ENCODE measurements around the gene UBL4A. TPM values are rescaled to one million over a fixed set of nuclear protein-coding genes. Genes with fewer than 3 reads are reported as not detected.
"Not testable (repeated sequence)": the region's sequence is repeated elsewhere in the genome, so short reads cannot be mapped to it uniquely, and the experiment has no call there.

UBL4A gene
- total RNA-seq, 1 donor from 2014 or later, result 35.0 TPM

DNA sequence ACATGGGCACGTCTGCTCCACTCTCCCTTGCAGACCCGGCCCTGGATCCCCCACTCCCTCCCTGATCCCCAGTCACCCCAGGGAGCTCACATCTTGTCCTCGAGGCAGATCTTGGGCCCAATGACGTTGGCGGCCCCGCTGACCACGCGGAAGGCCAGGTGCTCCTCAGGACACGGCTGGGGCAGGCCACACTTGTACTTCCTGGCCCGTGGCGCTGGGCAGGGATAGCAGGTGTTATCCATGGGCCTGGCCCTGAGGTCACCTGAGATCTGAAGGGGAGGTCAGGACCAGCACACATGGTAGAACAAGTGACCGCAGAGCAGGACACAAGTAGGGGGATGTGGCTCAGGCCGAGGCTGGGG is 21.9 kb upstream of the UBL4A start:
- H3K27me3 ChIP-seq (ENCODE audit: control insufficient read depth in 3 of 3, insufficient read depth in 3 of 3, low read length in 3 of 3), result no peaks in the 10 kb centered on the region
- peaks cover 12 to 19% (median 19%) of the 10 kb centered on the region in 3 donors for H3K36me3 ChIP-seq (ENCODE audit: control insufficient read depth in 3 of 3, insufficient read depth in 3 of 3, low read length in 3 of 3)
- no peak overlapping the region for H3K4me3 ChIP-seq (ENCODE audit: low read length in 3 of 3)
- H3K4me1 ChIP-seq (ENCODE audit: control insufficient read depth in 3 of 3, insufficient read depth in 3 of 3, low read length in 3 of 3), result no peaks in the 10 kb centered on the region
- no peaks in the 10 kb centered on the region for H3K9me3 ChIP-seq (ENCODE audit: control insufficient read depth in 3 of 3, low read length in 3 of 3)
- H3K27ac ChIP-seq (ENCODE audit: low read depth, low read length), result no peak overlapping the region
- H3K9ac ChIP-seq (ENCODE audit: low read depth in 1 of 3, low read length in 3 of 3), result no peak overlapping the region

DNA sequence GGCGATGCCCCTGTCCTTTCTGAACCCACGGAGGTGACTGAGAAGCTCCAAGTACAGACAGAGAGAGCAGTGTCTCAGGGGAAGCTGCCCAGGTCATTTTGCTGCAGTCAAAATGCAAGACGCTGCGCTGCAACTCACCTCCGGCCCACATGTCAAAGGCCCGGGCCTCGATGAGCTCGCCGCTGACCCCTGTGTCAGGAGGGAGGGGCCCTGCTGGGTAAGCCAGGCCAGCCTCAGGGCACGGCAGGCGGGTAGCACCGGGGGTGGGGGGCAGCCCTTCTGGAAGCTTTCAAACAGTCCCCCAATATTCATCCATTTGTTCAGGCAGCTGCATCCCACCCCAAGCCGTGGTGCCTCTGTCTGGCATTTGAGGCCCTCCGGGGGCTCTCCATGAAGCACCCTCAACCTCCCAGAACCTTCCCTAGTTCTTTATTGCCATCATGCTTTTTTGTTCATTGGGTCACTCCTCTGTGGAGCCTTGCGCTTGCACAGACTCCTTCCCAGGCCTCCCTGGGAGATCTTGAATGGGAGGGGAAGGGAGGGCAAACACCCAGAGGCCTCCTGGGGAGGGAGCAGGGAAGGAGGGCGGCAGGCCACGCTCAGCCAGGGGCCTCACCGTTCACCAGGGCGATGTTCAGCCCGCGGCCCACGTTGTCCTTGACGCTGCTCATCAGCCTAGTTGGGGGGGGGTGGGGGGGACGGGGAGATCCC is 21.4 kb upstream of the UBL4A start:
- Histone ChIP-seq H3K4me1 (ENCODE audit: control insufficient read depth in 3 of 3, insufficient read depth in 3 of 3, low read length in 3 of 3) (no peaks in the 10 kb centered on the region), H3K9me3 (ENCODE audit: control insufficient read depth in 3 of 3, low read length in 3 of 3) (no peaks in the 10 kb centered on the region), H3K4me3 (ENCODE audit: low read length in 3 of 3) (no peak overlapping the region), H3K36me3 (ENCODE audit: control insufficient read depth in 3 of 3, insufficient read depth in 3 of 3, low read length in 3 of 3) (peaks cover 12 to 19% (median 19%) of the 10 kb centered on the region in 3 donors), H3K9ac (ENCODE audit: low read depth in 1 of 3, low read length in 3 of 3) (no peak overlapping the region), H3K27ac (ENCODE audit: low read depth, low read length) (no peak overlapping the region), H3K27me3 (ENCODE audit: control insufficient read depth in 3 of 3, insufficient read depth in 3 of 3, low read length in 3 of 3) (peaks cover 0 to under 1% (median 0%) of the 10 kb centered on the region in 3 donors)

DNA sequence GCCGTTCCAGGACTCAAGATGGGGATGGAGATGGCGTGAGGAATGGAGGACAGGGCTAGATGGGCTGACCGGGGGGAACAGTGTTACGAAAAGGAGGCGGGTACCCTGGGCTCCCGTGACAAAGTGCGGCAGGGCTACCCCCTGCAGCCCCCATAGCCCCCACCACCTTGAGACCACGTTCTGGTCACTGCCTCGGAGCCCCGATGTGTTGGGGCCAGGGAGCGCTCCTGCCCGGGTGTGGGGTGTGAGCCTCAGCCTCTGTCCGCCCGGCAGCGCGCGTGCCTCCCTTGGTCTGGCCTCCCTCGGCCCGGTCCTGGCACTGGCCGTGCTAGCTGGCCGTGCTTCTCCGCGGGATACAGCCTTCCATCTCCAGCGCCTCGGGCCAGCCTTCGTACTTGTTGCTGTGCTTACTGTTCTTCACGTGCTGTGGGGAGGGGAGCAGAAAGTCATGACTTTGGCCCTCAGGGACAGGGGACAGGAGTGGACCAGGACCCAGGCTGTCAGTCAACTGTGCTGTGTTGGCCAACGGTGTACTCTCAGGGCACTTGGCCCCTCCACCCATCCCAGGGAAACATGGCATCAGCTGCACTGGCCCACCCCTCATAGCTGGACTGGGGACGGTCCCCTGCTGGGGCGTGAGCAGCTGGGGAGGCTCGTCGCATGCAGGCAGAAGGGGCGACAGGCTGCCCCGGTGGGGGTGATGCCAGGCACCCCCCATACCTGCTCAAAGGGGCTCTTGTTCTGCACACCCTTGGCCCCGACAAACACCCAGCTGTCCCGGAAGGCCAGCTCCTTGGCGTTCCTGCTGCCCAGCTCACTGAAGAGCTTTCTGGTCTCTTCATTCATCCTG is 20.3 kb upstream of the UBL4A start:
- Histone ChIP-seq H3K9me3 (ENCODE audit: control insufficient read depth in 3 of 3, low read length in 3 of 3) (no peaks in the 10 kb centered on the region), H3K27me3 (ENCODE audit: control insufficient read depth in 3 of 3, insufficient read depth in 3 of 3, low read length in 3 of 3) (peaks cover 0 to 4% (median 0%) of the 10 kb centered on the region in 3 donors), H3K9ac (ENCODE audit: low read depth in 1 of 3, low read length in 3 of 3) (no peak overlapping the region)

DNA sequence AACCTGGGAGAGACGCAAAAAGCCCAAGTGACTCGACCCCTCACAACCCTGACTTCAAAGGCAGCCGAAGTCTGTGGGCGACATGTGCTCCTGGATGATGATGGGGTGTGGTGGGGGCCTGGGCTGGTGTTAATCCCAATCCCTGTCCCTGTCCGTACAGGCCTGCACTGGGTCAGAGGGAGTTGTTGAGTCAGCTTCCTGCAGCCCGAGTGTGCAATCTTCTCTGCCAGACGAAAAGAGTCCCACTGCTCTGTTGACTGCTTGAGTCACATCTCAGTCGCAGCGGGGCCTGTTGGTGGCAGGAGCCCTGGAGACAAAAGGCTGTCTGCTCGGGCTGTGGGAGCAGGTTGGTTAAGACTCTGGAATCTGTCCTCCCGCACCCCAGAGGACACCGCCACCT is 19.3 kb upstream of the UBL4A start:
- peaks cover 0 to 4% (median 0%) of the 10 kb centered on the region in 3 donors for H3K27me3 ChIP-seq (ENCODE audit: control insufficient read depth in 3 of 3, insufficient read depth in 3 of 3, low read length in 3 of 3)
- no peaks in the 10 kb centered on the region for H3K9me3 ChIP-seq (ENCODE audit: control insufficient read depth in 3 of 3, low read length in 3 of 3)
- no peaks in the 10 kb centered on the region for H3K4me1 ChIP-seq (ENCODE audit: control insufficient read depth in 3 of 3, insufficient read depth in 3 of 3, low read length in 3 of 3)
- peaks cover 12 to 19% (median 19%) of the 10 kb centered on the region in 3 donors for H3K36me3 ChIP-seq (ENCODE audit: control insufficient read depth in 3 of 3, insufficient read depth in 3 of 3, low read length in 3 of 3)
- no peak overlapping the region for H3K27ac ChIP-seq (ENCODE audit: low read depth, low read length)
- no peak overlapping the region for H3K9ac ChIP-seq (ENCODE audit: low read depth in 1 of 3, low read length in 3 of 3)
- no peak overlapping the region for H3K4me3 ChIP-seq (ENCODE audit: low read length in 3 of 3)

More for the DNA sequence above, 20.3 kb upstream of the UBL4A start:
- no peaks in the 10 kb centered on the region for H3K4me1 ChIP-seq (ENCODE audit: control insufficient read depth in 3 of 3, insufficient read depth in 3 of 3, low read length in 3 of 3)
- no peak overlapping the region for H3K27ac ChIP-seq (ENCODE audit: low read depth, low read length)
- peaks cover 12 to 19% (median 19%) of the 10 kb centered on the region in 3 donors for H3K36me3 ChIP-seq (ENCODE audit: control insufficient read depth in 3 of 3, insufficient read depth in 3 of 3, low read length in 3 of 3)
- no peak overlapping the region for H3K4me3 ChIP-seq (ENCODE audit: low read length in 3 of 3)

DNA sequence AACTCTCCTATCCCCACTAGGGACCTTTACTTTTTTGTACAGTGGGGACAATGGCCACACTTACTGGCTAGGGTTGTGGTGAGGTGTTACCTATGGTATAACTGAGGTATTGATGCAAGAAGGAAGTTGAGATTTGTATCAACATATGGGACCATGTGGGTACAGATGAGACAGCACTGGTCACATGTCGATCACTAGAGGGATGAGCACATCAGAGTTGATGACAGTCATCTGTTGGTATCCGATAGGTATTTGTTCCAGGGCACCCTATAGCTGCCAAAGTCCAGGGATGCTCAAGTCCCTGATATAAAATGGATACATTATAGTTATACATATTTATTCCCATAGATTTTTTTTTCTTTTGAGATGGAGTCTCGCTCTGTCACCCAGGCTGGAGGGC is 16.6 kb upstream of the UBL4A start:
- peaks cover 8 to 11% (median 10%) of the 10 kb centered on the region in 3 donors for H3K36me3 ChIP-seq (ENCODE audit: control insufficient read depth in 3 of 3, insufficient read depth in 3 of 3, low read length in 3 of 3)
- no peak overlapping the region for H3K4me3 ChIP-seq (ENCODE audit: low read length in 3 of 3)
- H3K9ac ChIP-seq (ENCODE audit: low read depth in 1 of 3, low read length in 3 of 3), result no peak overlapping the region
- no peaks in the 10 kb centered on the region for H3K4me1 ChIP-seq (ENCODE audit: control insufficient read depth in 3 of 3, insufficient read depth in 3 of 3, low read length in 3 of 3)
- H3K9me3 ChIP-seq (ENCODE audit: control insufficient read depth in 3 of 3, low read length in 3 of 3), result no peaks in the 10 kb centered on the region
- H3K27ac ChIP-seq (ENCODE audit: low read depth, low read length), result no peak overlapping the region
- peaks cover 0 to 4% (median 0%) of the 10 kb centered on the region in 3 donors for H3K27me3 ChIP-seq (ENCODE audit: control insufficient read depth in 3 of 3, insufficient read depth in 3 of 3, low read length in 3 of 3)

DNA sequence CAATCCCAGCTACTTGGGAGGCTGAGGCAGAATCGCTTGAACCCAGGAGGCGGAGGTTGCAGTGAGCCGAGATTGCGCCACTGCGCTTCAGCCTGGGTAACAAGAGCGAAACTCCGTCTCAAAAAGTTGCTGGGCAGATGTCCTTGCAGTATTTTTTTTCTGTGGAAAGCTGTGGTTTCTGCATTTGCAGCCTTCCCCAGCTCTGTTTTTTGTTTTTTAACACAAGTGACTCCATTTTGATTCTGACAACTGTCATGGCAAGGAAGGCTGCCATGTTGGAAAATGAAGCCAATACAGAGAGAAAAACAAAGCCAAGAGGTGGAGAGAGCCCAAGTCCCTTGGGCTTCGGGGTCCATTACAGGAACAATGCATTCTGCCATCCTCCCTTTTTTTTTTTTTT is 15.7 kb upstream of the UBL4A start:
- Histone ChIP-seq H3K4me1 (ENCODE audit: control insufficient read depth in 3 of 3, insufficient read depth in 3 of 3, low read length in 3 of 3) (no peaks in the 10 kb centered on the region), H3K9me3 (ENCODE audit: control insufficient read depth in 3 of 3, low read length in 3 of 3) (no peaks in the 10 kb centered on the region), H3K27me3 (ENCODE audit: control insufficient read depth in 3 of 3, insufficient read depth in 3 of 3, low read length in 3 of 3) (peaks cover 0 to 4% (median 0%) of the 10 kb centered on the region in 3 donors), H3K27ac (ENCODE audit: low read depth, low read length) (no peak overlapping the region), H3K9ac (ENCODE audit: low read depth in 1 of 3, low read length in 3 of 3) (no peak overlapping the region), H3K4me3 (ENCODE audit: low read length in 3 of 3) (no peak overlapping the region), H3K36me3 (ENCODE audit: control insufficient read depth in 3 of 3, insufficient read depth in 3 of 3, low read length in 3 of 3) (peaks cover 8 to 10% (median 9%) of the 10 kb centered on the region in 3 donors)

DNA sequence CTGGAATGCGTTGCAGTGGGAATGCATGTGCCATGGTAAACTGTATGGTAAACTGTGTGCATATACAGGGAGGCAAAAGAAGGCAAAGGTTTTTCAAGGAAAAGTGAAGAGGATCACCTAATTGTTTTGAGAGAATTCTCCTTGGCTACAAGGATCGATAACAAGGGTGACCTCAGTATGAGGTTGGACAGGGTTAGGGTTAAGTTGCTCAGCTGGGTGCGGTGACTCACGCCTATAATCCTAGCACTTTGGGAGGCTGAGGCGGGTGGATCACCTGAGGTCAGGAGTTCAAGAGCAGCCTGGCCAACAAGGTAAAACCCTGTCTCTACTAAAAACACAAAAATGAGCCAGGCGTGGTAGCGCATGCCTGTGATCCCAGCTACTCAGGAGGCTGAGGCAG is 15.0 kb upstream of the UBL4A start:
- H3K9me3 ChIP-seq (ENCODE audit: control insufficient read depth in 3 of 3, low read length in 3 of 3); H3K4me3 ChIP-seq (ENCODE audit: low read length in 3 of 3); H3K9ac ChIP-seq (ENCODE audit: low read depth in 1 of 3, low read length in 3 of 3); H3K27me3 ChIP-seq (ENCODE audit: control insufficient read depth in 3 of 3, insufficient read depth in 3 of 3, low read length in 3 of 3); H3K4me1 ChIP-seq (ENCODE audit: control insufficient read depth in 3 of 3, insufficient read depth in 3 of 3, low read length in 3 of 3); H3K27ac ChIP-seq (ENCODE audit: low read depth, low read length); H3K36me3 ChIP-seq (ENCODE audit: control insufficient read depth in 3 of 3, insufficient read depth in 3 of 3, low read length in 3 of 3): not testable (repeated sequence)

DNA sequence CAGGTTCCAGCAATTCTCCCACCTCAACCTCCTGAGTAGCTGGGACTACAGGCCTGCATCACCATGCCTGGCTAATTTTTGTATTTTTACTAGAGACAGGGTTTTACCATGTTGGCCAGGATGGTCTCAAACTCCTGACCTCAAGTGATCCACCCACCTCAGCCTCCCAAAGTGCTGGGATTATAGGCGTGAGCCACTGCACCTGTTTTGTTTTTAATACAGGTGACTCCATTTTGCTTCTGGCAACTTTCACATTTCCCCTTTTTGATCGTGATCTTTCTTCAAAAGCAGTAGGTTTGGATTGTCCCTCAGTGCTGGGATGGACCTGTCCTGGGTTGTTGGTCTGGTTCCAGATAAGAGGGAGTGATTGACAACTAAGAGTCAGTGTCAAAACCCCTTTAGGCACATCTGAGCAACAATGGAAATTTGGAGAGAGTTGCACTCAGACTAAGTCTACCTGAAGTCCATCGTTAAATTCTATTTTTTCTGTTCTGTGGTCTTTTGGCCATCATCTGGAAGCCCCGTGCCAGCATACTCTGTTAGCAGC is 10.2 kb upstream of the UBL4A start:
- H3K27ac ChIP-seq (ENCODE audit: low read depth, low read length); H3K4me3 ChIP-seq (ENCODE audit: low read length in 3 of 3); H3K9me3 ChIP-seq (ENCODE audit: control insufficient read depth in 3 of 3, low read length in 3 of 3); H3K9ac ChIP-seq (ENCODE audit: low read depth in 1 of 3, low read length in 3 of 3); H3K4me1 ChIP-seq (ENCODE audit: control insufficient read depth in 3 of 3, insufficient read depth in 3 of 3, low read length in 3 of 3); H3K36me3 ChIP-seq (ENCODE audit: control insufficient read depth in 3 of 3, insufficient read depth in 3 of 3, low read length in 3 of 3); H3K27me3 ChIP-seq (ENCODE audit: control insufficient read depth in 3 of 3, insufficient read depth in 3 of 3, low read length in 3 of 3): not testable (repeated sequence)

DNA sequence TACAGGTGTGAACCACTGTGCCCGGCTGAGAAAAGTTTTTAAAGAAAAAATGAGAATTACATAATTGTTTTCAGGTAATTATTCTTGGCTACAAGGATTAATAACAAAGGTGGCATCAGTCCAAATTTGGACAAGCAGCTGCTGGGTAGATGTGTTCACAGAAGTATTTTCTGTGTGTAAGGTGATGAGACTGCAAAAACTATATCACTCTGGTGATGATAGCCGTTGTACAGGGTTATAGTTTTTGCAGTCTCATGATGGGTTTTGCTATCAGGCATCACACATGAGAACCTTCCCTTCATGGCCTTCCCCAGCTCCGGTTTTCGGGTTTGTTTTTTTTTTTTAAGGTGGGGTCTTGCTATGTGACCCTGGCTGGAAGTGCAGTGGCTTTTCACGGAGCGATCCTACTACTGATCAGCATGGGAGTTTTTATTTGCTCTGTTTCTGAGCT is 9.1 kb upstream of the UBL4A start:
- Histone ChIP-seq H3K9me3 (ENCODE audit: control insufficient read depth in 3 of 3, low read length in 3 of 3) (no peaks in the 10 kb centered on the region), H3K4me1 (ENCODE audit: control insufficient read depth in 3 of 3, insufficient read depth in 3 of 3, low read length in 3 of 3) (peaks cover 0 to 2% (median 0%) of the 10 kb centered on the region in 3 donors), H3K27ac (ENCODE audit: low read depth, low read length) (no peak overlapping the region), H3K4me3 (ENCODE audit: low read length in 3 of 3) (no peak overlapping the region), H3K27me3 (ENCODE audit: control insufficient read depth in 3 of 3, insufficient read depth in 3 of 3, low read length in 3 of 3) (no peaks in the 10 kb centered on the region), H3K36me3 (ENCODE audit: control insufficient read depth in 3 of 3, insufficient read depth in 3 of 3, low read length in 3 of 3) (no peaks in the 10 kb centered on the region), H3K9ac (ENCODE audit: low read depth in 1 of 3, low read length in 3 of 3) (no peak overlapping the region)

DNA sequence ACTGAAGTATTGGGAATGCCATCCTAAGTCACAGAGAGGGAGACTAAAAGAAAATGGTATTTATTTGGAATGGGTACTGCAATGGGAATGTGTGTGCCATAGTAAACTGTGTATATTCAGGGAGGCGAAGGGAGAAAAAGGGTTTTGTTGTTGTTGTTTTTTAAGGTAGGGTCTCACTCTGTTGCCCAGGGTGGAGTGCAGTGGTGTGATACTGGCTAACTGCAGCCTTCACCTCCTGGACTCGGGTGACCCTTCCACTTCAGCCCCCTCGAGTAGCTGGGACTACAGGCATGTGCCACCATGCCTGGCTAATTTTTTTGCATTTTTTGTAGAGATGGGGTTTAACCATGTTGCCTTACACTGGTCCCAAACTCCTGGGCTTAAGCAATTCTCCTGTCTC is 8.3 kb upstream of the UBL4A start:
- Histone ChIP-seq H3K9ac (ENCODE audit: low read depth in 1 of 3, low read length in 3 of 3) (no peak overlapping the region), H3K9me3 (ENCODE audit: control insufficient read depth in 3 of 3, low read length in 3 of 3) (no peaks in the 10 kb centered on the region), H3K4me1 (ENCODE audit: control insufficient read depth in 3 of 3, insufficient read depth in 3 of 3, low read length in 3 of 3) (peaks cover under 1 to 5% (median 4%) of the 10 kb centered on the region in 3 donors), H3K36me3 (ENCODE audit: control insufficient read depth in 3 of 3, insufficient read depth in 3 of 3, low read length in 3 of 3) (no peaks in the 10 kb centered on the region), H3K27ac (ENCODE audit: low read depth, low read length) (no peak overlapping the region), H3K4me3 (ENCODE audit: low read length in 3 of 3) (no peak overlapping the region), H3K27me3 (ENCODE audit: control insufficient read depth in 3 of 3, insufficient read depth in 3 of 3, low read length in 3 of 3) (no peaks in the 10 kb centered on the region)

All from skeletal muscle tissue (tissue), 4 donors.